Measurements from ENCODE around the gene SMG1.

- TF ChIP-seq, protein P1, sequence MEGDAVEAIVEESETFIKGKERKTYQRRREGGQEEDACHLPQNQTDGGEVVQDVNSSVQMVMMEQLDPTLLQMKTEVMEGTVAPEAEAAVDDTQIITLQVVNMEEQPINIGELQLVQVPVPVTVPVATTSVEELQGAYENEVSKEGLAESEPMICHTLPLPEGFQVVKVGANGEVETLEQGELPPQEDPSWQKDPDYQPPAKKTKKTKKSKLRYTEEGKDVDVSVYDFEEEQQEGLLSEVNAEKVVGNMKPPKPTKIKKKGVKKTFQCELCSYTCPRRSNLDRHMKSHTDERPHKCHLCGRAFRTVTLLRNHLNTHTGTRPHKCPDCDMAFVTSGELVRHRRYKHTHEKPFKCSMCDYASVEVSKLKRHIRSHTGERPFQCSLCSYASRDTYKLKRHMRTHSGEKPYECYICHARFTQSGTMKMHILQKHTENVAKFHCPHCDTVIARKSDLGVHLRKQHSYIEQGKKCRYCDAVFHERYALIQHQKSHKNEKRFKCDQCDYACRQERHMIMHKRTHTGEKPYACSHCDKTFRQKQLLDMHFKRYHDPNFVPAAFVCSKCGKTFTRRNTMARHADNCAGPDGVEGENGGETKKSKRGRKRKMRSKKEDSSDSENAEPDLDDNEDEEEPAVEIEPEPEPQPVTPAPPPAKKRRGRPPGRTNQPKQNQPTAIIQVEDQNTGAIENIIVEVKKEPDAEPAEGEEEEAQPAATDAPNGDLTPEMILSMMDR (conservative IDR thresholded peaks at IDR 0.05 in 1 of 2, IDR thresholded peaks at IDR 0.05 in 1 of 2; ENCODE audit: low read depth in 1 of 2, low read length in 2 of 2) = no peak
- no peak for TF ChIP-seq EZH2 (IDR thresholded peaks at IDR 0.05; ENCODE audit: low read length, missing control alignments)
These were observed 39.3 kb upstream of the SMG1 start for GRCh38 chr16:18965555-18965954.
